Measurements from ENCODE around the gene CORO2A. TPM values are rescaled to one million over a fixed set of nuclear protein-coding genes. Genes with fewer than 3 reads are reported as not detected.
"Not testable (repeated sequence)": the region's sequence is repeated elsewhere in the genome, so short reads cannot be mapped to it uniquely, and the experiment has no call there.

The CORO2A gene
- total RNA-seq, 2 donors from 2014 or later: 1.2 to 3.1 TPM

DNA sequence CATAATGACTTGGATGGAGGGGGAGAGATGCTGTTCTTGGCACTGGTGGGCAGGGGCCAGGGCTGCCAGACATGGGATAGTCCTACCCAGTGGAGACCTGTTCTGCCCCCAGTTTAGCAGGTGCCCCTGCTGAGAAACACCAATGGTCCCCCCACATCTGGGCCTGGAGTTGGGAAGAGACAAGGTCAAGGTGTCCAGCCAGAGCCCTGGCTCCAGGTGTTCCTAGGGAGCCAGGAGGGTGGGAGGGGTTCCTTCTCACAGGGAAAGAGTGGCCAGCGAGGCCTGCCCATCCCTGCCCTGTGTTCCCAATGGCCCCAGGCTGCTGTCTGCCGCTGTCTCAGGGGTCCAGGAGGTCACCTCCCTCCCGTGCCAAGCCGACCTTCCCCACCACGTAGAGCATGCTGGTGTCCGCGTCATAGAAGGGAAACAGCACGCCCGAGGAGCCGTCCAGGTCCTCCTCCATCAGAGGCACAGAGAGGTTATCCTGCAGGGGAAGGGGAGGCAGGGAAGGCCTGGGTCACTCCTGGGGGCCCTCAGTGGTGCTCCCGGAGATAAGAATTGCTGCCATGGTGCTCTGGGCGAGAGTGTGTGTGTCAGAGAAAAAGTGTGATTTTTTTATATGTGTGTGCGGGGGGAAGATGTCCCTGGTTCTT lies 61.7 kb downstream of the CORO2A start:
- no peak overlapping the region for H3K27ac ChIP-seq
- no peaks in the 10 kb centered on the region for H3K4me1 ChIP-seq (ENCODE audit: control insufficient read depth in 1 of 2, low read depth in 2 of 2)
- ATAC-seq (ENCODE audit: insufficient number of reproducible peaks, low FRiP score, low read depth) (no peak), DNase-seq (ENCODE audit: low spot score) (no peak)
- no peaks in the 10 kb centered on the region for H3K36me3 ChIP-seq
- no peak for TF ChIP-seq CTCF (IDR thresholded peaks at IDR 0.05)
- H3K9me3 ChIP-seq: no peaks in the 10 kb centered on the region
- no peak overlapping the region for H3K4me3 ChIP-seq
- no peaks in the 10 kb centered on the region for H3K27me3 ChIP-seq (replicated peaks; ENCODE audit: insufficient read depth)

GRCh38 chr9:98130060-98130459 lies 62.4 kb downstream of the CORO2A start:
- not testable (repeated sequence) for H3K9me3 ChIP-seq; H3K36me3 ChIP-seq; ATAC-seq (ENCODE audit: insufficient number of reproducible peaks, low FRiP score, low read depth); H3K27me3 ChIP-seq (replicated peaks; ENCODE audit: insufficient read depth); DNase-seq (ENCODE audit: low spot score); H3K27ac ChIP-seq; H3K4me3 ChIP-seq; H3K4me1 ChIP-seq (ENCODE audit: control insufficient read depth in 1 of 2, low read depth in 2 of 2)

DNA sequence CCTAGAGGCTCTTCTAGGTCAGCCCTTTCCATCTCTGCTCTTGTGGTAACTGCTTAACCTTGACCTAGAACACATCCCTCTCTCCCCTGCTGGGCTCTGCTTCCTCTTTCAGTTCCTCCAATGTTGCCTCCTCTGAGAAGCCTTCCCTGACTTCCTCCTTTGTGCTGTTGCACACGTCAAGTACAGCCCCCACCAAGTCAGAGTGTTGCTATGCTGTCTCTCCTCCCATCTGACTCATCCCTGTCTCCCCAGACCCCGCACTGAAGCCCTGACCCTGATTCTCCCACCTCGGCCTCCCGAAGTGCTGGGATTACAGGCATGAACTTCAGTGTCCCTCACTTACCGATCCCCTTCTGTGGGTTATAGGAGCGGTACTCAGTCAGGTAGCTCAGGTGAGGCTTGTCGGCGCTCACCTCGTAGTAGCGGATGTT lies 63.0 kb downstream of the CORO2A start:
- no peaks in the 10 kb centered on the region for H3K4me1 ChIP-seq (ENCODE audit: control insufficient read depth in 1 of 2, low read depth in 2 of 2)
- H3K9me3 ChIP-seq: no peaks in the 10 kb centered on the region
- no peak overlapping the region for H3K27ac ChIP-seq
- H3K27me3 ChIP-seq (replicated peaks; ENCODE audit: insufficient read depth): no peaks in the 10 kb centered on the region
- no peak for TF ChIP-seq CTCF (IDR thresholded peaks at IDR 0.05)
- no peaks in the 10 kb centered on the region for H3K36me3 ChIP-seq
- DNase-seq (ENCODE audit: low spot score): no peak
- H3K4me3 ChIP-seq: no peak overlapping the region
- ATAC-seq (ENCODE audit: insufficient number of reproducible peaks, low FRiP score, low read depth): no peak

GRCh38 chr9:98128316-98128715 lies 64.1 kb downstream of the CORO2A start:
- Histone ChIP-seq H3K9me3 (no peaks in the 10 kb centered on the region), H3K4me1 (ENCODE audit: control insufficient read depth in 1 of 2, low read depth in 2 of 2) (no peaks in the 10 kb centered on the region), H3K27me3 (replicated peaks; ENCODE audit: insufficient read depth) (no peaks in the 10 kb centered on the region), H3K27ac (no peak overlapping the region), H3K36me3 (no peaks in the 10 kb centered on the region), H3K4me3 (no peak overlapping the region)
- no peak for ATAC-seq (ENCODE audit: insufficient number of reproducible peaks, low FRiP score, low read depth)
- no peak for TF ChIP-seq CTCF (IDR thresholded peaks at IDR 0.05)
- DNase-seq (ENCODE audit: low spot score): no peak

DNA sequence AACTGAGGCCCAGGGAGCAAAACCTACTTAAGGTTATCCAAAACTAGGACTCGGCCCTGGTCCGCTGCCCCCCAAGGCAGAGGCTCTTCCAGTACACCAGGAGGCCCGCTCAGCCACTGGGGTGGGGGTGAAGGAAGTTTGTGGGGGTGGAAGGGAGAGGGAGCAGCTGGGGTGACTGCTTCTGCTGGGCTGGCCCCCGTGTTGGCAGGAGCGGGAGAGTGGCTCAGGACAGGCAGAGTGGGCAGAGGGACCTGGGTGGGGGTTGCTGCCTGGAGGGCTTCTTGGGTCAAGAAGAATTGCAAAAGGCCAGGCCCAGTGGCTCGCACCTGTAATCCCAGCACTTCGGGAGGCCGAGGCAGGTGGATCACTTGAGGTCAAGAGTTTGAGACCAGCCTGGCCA lies 65.2 kb downstream of the CORO2A start:
- no peaks in the 10 kb centered on the region for H3K4me1 ChIP-seq (ENCODE audit: control insufficient read depth in 1 of 2, low read depth in 2 of 2)
- no peak for TF ChIP-seq CTCF (IDR thresholded peaks at IDR 0.05)
- no peak overlapping the region for H3K4me3 ChIP-seq
- no peaks in the 10 kb centered on the region for H3K36me3 ChIP-seq
- DNase-seq (ENCODE audit: low spot score) (no peak), ATAC-seq (ENCODE audit: insufficient number of reproducible peaks, low FRiP score, low read depth) (no peak)
- H3K27me3 ChIP-seq (replicated peaks; ENCODE audit: insufficient read depth): no peaks in the 10 kb centered on the region
- no peak overlapping the region for H3K27ac ChIP-seq
- no peaks in the 10 kb centered on the region for H3K9me3 ChIP-seq
